Posterior cingulate gyrus (tissue), 11 donors: ENCODE measurements around the gene POLR1H.

Source experiments
- DNase-seq, 10 donors: peaks; one replicate each; pipeline versions ENCODE4 v3.0.0 to v3.0.0-alpha.2; 2020 to 2021; ENCODE audit warnings: mixed read lengths in 3 of 10
- intact Hi-C: fragments of 100-400 bp; cut with DNase I; formaldehyde crosslinking; loops from one replicate; pipeline ENCODE4 v1.15.1; 2023

Gene POLR1H

GRCh38 chr6:30091577-30092381 is 30.7 kb downstream of the POLR1H start:
- no peak for DNase-seq
- intact Hi-C loops = no loop called here

- DNase-seq = no peak
- intact Hi-C loops = no loop called here
Measured at GRCh38 chr6:30092852-30093543, 31.9 kb downstream of the POLR1H start.

- no peak for DNase-seq
- intact Hi-C loops = no loop called here
Measured at GRCh38 chr6:30093951-30094661, 33.0 kb downstream of the POLR1H start.

- no peak for DNase-seq
- intact Hi-C loops = no loop called here
Measured at GRCh38 chr6:30096829-30097228, 35.8 kb downstream of the POLR1H start.

GRCh38 chr6:30097902-30098768 is 37.1 kb downstream of the POLR1H start:
- intact Hi-C loops = no loop called here
- DNase-seq = no peak

DNA sequence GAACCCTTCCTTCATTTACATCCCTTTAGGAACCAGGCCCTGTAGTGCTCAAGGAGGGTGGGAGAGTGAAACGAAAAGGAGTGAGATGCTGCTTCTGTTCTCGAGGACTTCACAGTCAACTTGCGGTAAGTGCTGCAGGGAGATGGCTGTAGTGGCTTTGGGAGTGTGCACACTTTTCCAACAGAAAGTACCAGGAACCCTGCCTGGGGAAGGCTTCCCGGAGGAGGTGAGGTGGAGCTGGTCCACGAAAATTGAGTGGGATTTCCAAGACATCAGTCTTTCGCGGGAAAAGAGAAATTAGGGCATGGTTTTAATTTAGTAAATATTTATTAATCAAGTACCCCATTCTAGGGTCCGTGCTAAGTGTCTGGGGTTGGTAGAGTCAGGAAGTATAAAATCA is 39.1 kb downstream of the POLR1H start:
- no peak for DNase-seq
- intact Hi-C loops = loop anchor here (10.0 kb wide), 2 partner anchors 75 to 115 kb away; partner anchors contain the start of gene TRIM26

GRCh38 chr6:30100585-30101443 is 39.7 kb downstream of the POLR1H start:
- DNase-seq = peak in 1 of 10 donors; percentile 73
- intact Hi-C loops = loop anchor here (10.0 kb wide), 2 partner anchors 74 to 114 kb away; partner anchors contain the start of gene TRIM26

GRCh38 chr6:30101444-30102413 is 40.7 kb downstream of the POLR1H start:
- intact Hi-C loops = loop anchor here (2.0 to 10.0 kb wide), 3 partner anchors 35 to 113 kb away; partner anchors contain the start of genes PPP1R11 and TRIM26

GRCh38 chr6:30102414-30102969 is 41.4 kb downstream of the POLR1H start:
- intact Hi-C loops = loop anchor here (2.0 to 10.0 kb wide), 3 partner anchors 36 to 112 kb away; partner anchors contain the start of genes PPP1R11 and TRIM26
- DNase-seq = no peak

More at GRCh38 chr6:30101444-30102413, 40.7 kb downstream of the POLR1H start:
- DNase-seq = peak; percentile 59 to 96 (median 77)

GRCh38 chr6:30102970-30103871 is 42.2 kb downstream of the POLR1H start:
- intact Hi-C loops = loop anchor here (1.0 to 10.0 kb wide), 4 partner anchors 28 to 112 kb away; partner anchors contain the start of genes PPP1R11 and TRIM26

GRCh38 chr6:30103872-30104179 is 42.8 kb downstream of the POLR1H start:
- DNase-seq = no peak
- intact Hi-C loops = loop anchor here (1.0 to 10.0 kb wide), 4 partner anchors 27 to 111 kb away; partner anchors contain the start of genes PPP1R11 and TRIM26

More at GRCh38 chr6:30102970-30103871, 42.2 kb downstream of the POLR1H start:
- peak; percentile 56 to 96 (median 82) for DNase-seq

GRCh38 chr6:30104661-30105060 is 43.6 kb downstream of the POLR1H start:
- intact Hi-C loops = loop anchor here (10.0 kb wide), 2 partner anchors 70 to 110 kb away; partner anchors contain the start of gene TRIM26

GRCh38 chr6:30111266-30111856 is 50.3 kb downstream of the POLR1H start:
- intact Hi-C loops = no loop called here

More at GRCh38 chr6:30104661-30105060, 43.6 kb downstream of the POLR1H start:
- no peak for DNase-seq

DNA sequence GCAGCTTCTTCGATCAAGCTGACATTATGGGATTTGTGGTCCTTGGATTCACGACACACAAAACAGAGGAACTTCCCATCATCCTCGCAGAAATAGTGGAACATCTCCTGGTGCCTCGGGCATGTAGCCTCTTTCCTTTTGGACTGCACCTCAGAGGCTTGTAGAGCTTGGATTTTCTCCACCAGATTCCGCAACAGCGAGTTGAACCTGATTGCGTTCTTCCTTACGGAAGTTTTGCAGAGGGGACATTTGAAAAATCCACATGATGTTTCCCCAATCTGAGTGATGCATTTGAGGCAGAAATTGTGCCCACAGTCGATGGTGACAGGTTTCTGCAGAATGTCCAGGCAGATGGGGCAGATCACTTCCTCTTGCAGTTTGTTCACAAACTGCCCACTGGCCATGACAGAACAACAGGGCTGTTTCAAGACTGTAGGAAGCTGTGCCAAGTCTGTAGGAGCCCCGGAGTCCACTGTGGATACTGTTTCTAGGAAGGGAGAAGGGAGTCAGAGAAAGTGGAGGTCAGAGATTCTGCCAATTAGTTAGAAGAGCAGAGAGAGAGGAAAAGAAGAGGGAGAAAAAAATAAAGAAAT is 51.4 kb downstream of the POLR1H start:
- intact Hi-C loops = no loop called here
- DNase-seq = no peak

More at GRCh38 chr6:30111266-30111856, 50.3 kb downstream of the POLR1H start:
- no peak for DNase-seq
